Naive B cell (primary cell): Measurements from ENCODE around the gene NIPAL1. TPM values are rescaled to one million over a fixed set of nuclear protein-coding genes. Genes with fewer than 3 reads are reported as not detected.

Source experiments
- ATAC-seq, 2 donors: fragments of 150-1000 bp; cut with Tn5 transposase; 2 replicates each; pipeline ENCODE4 v1.10.0; 2021; ENCODE audit warnings: low read depth in 2 of 2, mild to moderate bottlenecking in 2 of 2, moderate library complexity in 2 of 2
- DNase-seq: peaks from one replicate; pipeline ENCODE4 v3.0.0; 2022
- H3K27ac Mint-ChIP-seq, 6 donors: one replicate each; pipeline ENCODE4 v1.8.0; 2020 to 2022; ENCODE audit warnings: mild to moderate bottlenecking in 6 of 6, mixed read lengths in 6 of 6, moderate library complexity in 5 of 6, inconsistent platforms in 2 of 6
- H3K27me3 Mint-ChIP-seq, 3 donors: one replicate each; pipeline ENCODE4 v1.8.0; 2021 to 2022; ENCODE audit warnings: mixed read lengths in 3 of 3, mild to moderate bottlenecking in 1 of 3
- H3K36me3 Mint-ChIP-seq, 2 donors: one replicate each; pipeline ENCODE4 v1.8.0; 2020 to 2022; ENCODE audit warnings: mixed read lengths in 2 of 2, inconsistent platforms in 1 of 2, mild to moderate bottlenecking in 1 of 2
- H3K4me1 Mint-ChIP-seq, 3 donors: one replicate each; pipeline ENCODE4 v1.8.0; 2020 to 2022; ENCODE audit warnings: mixed read lengths in 3 of 3, inconsistent platforms in 1 of 3, mild to moderate bottlenecking in 1 of 3, moderate library complexity in 1 of 3
- H3K4me3 Mint-ChIP-seq, 8 donors: one replicate each; pipeline ENCODE4 v1.8.0; 2020 to 2022; ENCODE audit warnings: mild to moderate bottlenecking in 8 of 8, mixed read lengths in 8 of 8, moderate library complexity in 8 of 8, inconsistent platforms in 2 of 8
- H3K9me3 Mint-ChIP-seq, 7 donors: one replicate each; pipeline ENCODE4 v1.8.0; 2020 to 2022; ENCODE audit warnings: mixed read lengths in 7 of 7, mild to moderate bottlenecking in 5 of 7, inconsistent platforms in 2 of 7, moderate library complexity in 1 of 7
- polyA plus RNA-seq, 6 donors: library from polyadenylated mRNA; unstranded; fragments of 300-500 nt; fragmentation: Illumina TruSeq; gene quantifications; one replicate each; pipeline ENCODE4 v1.2.3, GENCODE V29; 2021; ENCODE audit warnings: low read depth in 6 of 6

Gene NIPAL1
- polyA plus RNA-seq, 6 donors from 2014 or later = 0.29 to 0.66 TPM; not detected in 4

GRCh38 chr4:48078425-48078824 lies 61.9 kb downstream of the NIPAL1 start:
- DNase-seq = no peak
- peaks cover 0 to 15% (median 11%) of the 10 kb centered on the region in 3 donors for H3K27me3 Mint-ChIP-seq
- H3K36me3 Mint-ChIP-seq = no peaks in the 10 kb centered on the region
- no peak overlapping the region for H3K27ac Mint-ChIP-seq
- H3K4me1 Mint-ChIP-seq = peaks cover 0 to 6% (median 0%) of the 10 kb centered on the region in 3 donors
- no peak for ATAC-seq
- H3K9me3 Mint-ChIP-seq = no peaks in the 10 kb centered on the region
- no peak overlapping the region for H3K4me3 Mint-ChIP-seq

DNA sequence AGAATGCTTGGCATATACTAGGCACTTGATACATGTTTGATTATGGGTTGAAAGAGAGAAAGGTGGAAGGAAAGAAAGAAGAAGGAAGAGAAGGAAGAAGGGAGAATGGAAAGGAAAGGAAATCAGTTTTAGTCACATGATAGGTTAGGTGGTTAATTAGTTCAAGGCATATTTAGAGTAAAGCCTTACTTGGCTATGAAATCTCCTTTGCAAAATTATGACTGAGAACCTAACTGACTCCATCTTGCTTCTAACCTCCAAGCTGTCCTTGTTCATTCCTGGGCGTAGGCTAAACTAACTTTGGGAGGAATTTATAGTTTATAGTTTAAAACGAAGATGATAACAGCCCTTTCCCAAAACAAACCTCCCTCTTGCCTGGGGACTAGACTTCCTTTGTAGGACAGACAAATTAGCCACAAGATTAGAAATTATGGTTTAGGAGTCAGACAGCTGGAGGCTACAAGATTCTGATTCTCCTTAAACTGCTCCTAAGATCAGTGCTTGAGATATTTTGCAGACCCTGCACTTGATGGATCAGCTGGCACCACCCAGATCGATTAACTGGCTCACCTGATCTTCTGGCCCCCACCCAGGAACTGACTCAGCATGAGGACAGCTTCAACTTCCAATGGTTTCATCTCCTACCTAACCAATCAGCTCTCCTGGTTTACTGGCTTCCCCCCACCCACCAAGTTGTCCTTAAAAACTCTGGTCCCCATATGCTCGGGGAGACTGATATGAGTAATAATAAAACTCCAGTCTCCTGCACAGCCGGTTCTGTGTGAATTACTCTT lies 62.5 kb downstream of the NIPAL1 start:
- H3K36me3 Mint-ChIP-seq = no peaks in the 10 kb centered on the region

GRCh38 chr4:48079972-48080391 lies 63.4 kb downstream of the NIPAL1 start:
- H3K36me3 Mint-ChIP-seq = no peaks in the 10 kb centered on the region

More for the DNA sequence above, 62.5 kb downstream of the NIPAL1 start:
- ATAC-seq (no peak), DNase-seq (no peak)
- Mint-ChIP-seq H3K9me3 (no peaks in the 10 kb centered on the region), H3K4me3 (no peak overlapping the region), H3K27ac (no peak overlapping the region), H3K4me1 (peaks cover 0 to 6% (median 0%) of the 10 kb centered on the region in 3 donors), H3K27me3 (peaks cover 0 to 15% (median 11%) of the 10 kb centered on the region in 3 donors)

GRCh38 chr4:48081196-48081595 lies 64.6 kb downstream of the NIPAL1 start:
- H3K27me3 Mint-ChIP-seq = peaks cover 5 to 22% (median 19%) of the 10 kb centered on the region in 3 donors
- H3K9me3 Mint-ChIP-seq = no peaks in the 10 kb centered on the region
- DNase-seq = no peak
- peaks cover 0 to 6% (median 0%) of the 10 kb centered on the region in 3 donors for H3K4me1 Mint-ChIP-seq
- no peak overlapping the region for H3K4me3 Mint-ChIP-seq
- no peaks in the 10 kb centered on the region for H3K36me3 Mint-ChIP-seq
- no peak for ATAC-seq
- no peak overlapping the region for H3K27ac Mint-ChIP-seq

More at GRCh38 chr4:48079972-48080391, 63.4 kb downstream of the NIPAL1 start:
- peaks cover 0 to 6% (median 0%) of the 10 kb centered on the region in 3 donors for H3K4me1 Mint-ChIP-seq
- peak overlapping the region in 1 of 6 donors; percentile 10 for H3K27ac Mint-ChIP-seq
- H3K9me3 Mint-ChIP-seq = no peaks in the 10 kb centered on the region
- DNase-seq = no peak
- peaks cover 0 to 15% (median 11%) of the 10 kb centered on the region in 3 donors for H3K27me3 Mint-ChIP-seq
- no peak for ATAC-seq
- H3K4me3 Mint-ChIP-seq = no peak overlapping the region

DNA sequence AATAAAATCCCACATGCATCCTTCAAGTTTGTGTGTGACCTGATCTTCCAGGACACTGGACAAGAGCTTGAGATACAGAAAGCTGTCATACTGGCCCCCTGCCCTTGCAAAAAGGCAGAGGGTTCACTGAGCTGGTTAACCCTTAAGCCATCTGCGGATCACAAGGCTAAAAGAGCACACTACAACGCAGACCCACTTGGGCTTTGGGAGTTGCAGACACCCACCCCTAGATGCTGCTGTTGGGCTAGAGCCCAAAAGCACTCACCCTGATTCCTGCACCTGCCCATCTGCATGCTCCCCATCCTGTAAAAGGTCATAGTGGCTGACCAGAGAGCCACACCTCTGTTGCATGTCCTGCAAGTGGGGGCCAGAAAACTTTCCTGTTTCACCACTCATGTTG lies 66.4 kb downstream of the NIPAL1 start:
- Mint-ChIP-seq H3K9me3 (no peaks in the 10 kb centered on the region), H3K4me1 (peaks cover 0 to 6% (median 4%) of the 10 kb centered on the region in 3 donors), H3K27ac (peak overlapping the region in 1 of 6 donors; percentile 20), H3K4me3 (no peak overlapping the region), H3K36me3 (no peaks in the 10 kb centered on the region), H3K27me3 (peaks cover 5 to 22% (median 19%) of the 10 kb centered on the region in 3 donors)
- no peak for DNase-seq
- no peak for ATAC-seq

GRCh38 chr4:48085821-48086589 lies 69.4 kb downstream of the NIPAL1 start:
- ATAC-seq (no peak), DNase-seq (no peak)
- peaks cover 5 to 22% (median 19%) of the 10 kb centered on the region in 3 donors for H3K27me3 Mint-ChIP-seq
- peaks cover 0 to 6% (median 4%) of the 10 kb centered on the region in 3 donors for H3K4me1 Mint-ChIP-seq
- no peaks in the 10 kb centered on the region for H3K36me3 Mint-ChIP-seq
- H3K27ac Mint-ChIP-seq = no peak overlapping the region
- H3K9me3 Mint-ChIP-seq = no peaks in the 10 kb centered on the region
- H3K4me3 Mint-ChIP-seq = no peak overlapping the region

Other genes starting within 250 kb of the NIPAL1 start
- gene CORIN, start 178.7 kb upstream of the NIPAL1 start, polyA plus RNA-seq = under 1 TPM in 2 of 6 donors, not detected in 4; 0.05 to 0.12 TPM
- 1 to 10 TPM in 5 of 6 donors, under 1 TPM in 1; 0.45 to 9.8 (median 7.3) TPM for gene NFXL1, start 102.2 kb upstream of the NIPAL1 start, polyA plus RNA-seq
- gene CNGA1, start 91 bp upstream of the NIPAL1 start, polyA plus RNA-seq = not detected
- under 1 TPM; 0.13 to 0.53 (median 0.39) TPM for gene TXK, start 117.5 kb downstream of the NIPAL1 start, polyA plus RNA-seq